GM19397 (cell line): ENCODE measurements around the gene OR2AT4.
"Not testable (repeated sequence)": the region's sequence is repeated elsewhere in the genome, so short reads cannot be mapped to it uniquely, and the experiment has no call there.

Source experiments
- ATAC-seq: cut with Tn5 transposase; IDR thresholded peaks from one replicate; pipeline ENCODE4 v1.9.1; 2021; ENCODE audit warnings: mild to moderate bottlenecking, moderate library complexity; ENCODE audit not compliant: unreplicated experiment

Gene OR2AT4

DNA sequence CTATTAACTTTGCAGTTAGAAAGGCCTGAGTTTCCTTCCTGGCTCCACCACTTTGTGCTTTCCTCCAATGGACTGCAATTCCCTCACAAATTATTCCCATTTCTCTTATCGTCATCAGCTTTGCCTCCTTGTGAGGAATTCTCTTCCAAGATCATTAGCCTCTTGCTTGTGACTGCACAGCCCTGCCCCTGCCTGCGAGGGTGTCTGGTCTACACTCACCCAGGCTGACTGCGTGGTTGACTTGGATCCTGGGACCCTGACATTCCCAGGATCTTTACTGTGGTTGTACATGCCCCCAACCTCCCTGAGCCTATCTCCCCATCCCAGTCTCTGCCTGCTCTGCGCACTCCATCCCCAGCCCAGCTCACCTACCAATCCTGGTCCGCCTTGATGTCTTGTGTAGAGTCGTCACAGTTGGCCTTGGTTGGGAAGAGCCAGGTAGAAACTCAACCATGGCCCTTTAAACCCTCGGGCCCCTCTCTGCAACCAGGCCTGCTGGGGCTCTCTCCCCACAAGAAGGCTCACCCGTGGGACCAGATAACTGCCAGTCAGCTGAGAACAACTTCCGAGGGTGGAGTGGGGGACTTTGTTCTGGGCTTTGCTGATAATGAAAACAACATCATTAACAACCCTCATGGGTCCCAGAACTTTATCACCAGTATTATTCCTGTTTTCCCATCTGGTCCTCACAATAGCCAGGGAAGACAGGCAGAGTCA, at the start of gene OR2AT4:
Gene OR2AT4 (minus strand): TSS at position 421 of the 717 bp plus-strand sequence.
- ATAC-seq: no peak

DNA sequence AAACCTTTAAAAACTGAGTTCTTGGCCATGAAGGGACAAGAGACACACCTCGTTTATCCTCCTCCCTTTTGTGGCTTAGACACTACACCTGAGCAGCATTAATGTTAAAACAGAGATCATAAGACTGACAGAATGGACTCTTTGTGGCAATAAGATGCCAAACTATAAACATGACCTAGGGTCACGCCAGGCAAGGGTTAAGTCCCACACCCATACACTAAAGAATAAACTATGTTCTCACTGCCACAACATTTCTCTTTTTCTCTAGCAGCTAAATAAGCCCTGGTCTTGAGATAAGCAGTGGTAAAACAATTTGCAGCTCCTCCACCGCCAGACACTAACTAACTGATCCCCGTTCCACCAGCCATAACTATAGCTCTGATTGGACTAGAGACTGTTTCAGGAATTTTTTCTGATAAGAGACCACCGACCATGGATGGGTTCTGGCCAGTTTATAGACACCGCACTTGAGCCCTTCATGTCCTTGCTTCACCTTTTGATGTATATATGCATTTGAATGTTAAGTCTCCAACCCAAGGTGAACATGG, 49.4 kb upstream of the OR2AT4 start:
- no peak for ATAC-seq

DNA sequence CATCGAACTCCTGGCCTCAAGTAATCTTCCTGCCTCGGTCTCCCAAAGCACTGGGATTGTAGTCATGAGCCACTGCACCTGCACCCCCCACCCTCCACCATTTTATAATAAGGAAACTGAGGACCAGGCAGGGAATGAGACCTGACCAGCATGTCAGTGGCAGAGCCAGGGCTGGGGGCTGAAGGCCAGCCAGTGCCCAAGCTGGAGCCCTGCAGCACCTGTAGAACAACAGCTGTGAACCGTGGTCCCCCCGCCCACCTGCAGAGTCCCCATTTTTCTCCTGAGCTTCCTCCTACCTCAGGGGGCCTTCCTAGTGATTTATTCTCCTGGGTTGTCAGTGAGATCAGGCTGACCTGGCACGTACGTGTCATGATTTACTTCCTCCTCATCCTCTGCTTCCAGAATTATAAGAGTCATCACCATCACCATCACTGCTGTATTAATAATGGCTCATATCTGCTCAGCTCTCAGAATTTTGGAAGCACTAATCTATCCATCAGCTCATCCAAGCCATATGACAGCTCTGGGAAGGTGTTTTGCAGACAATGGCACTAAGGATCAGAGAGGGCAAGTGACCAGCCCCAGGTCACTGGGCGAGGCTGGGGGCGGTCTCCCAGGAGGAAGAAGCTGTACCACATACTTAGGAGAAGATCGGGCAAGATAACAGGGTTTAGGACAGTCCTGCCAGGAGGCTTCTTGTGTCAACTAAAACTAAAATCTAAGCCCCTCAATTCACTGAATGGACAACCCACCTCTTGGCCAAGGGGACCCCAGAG, 48.7 kb upstream of the OR2AT4 start:
- no peak for ATAC-seq

DNA sequence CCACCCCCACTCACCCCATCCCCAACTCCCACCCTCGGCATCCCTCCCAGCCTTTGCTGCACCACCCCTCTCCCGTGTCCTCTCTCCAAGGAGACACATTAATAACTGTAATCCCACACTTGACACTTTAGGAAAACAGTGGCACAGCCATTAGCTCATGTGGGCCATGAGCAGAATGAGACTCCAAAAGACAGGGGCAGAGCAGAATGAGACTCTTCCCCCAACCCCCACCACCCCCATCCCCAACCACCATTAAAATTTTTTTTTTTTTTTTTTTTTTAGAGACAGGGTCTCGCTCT, 48.0 kb upstream of the OR2AT4 start:
- ATAC-seq: no peak

DNA sequence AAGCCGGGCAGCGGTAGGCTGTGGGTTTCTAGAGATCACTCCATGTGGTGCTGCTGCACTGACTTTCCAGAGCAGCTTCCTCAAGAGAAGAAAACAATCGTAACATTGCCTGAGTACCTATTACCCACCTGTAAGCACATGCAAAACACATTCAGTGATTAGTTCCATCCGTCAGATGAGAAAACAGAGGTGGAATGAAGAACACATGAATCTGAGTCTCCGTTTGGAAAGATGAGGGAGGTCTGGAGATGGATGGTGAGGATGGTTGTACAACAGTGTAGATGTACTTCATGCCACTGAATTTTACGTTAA, 46.7 kb upstream of the OR2AT4 start:
- ATAC-seq: no peak

DNA sequence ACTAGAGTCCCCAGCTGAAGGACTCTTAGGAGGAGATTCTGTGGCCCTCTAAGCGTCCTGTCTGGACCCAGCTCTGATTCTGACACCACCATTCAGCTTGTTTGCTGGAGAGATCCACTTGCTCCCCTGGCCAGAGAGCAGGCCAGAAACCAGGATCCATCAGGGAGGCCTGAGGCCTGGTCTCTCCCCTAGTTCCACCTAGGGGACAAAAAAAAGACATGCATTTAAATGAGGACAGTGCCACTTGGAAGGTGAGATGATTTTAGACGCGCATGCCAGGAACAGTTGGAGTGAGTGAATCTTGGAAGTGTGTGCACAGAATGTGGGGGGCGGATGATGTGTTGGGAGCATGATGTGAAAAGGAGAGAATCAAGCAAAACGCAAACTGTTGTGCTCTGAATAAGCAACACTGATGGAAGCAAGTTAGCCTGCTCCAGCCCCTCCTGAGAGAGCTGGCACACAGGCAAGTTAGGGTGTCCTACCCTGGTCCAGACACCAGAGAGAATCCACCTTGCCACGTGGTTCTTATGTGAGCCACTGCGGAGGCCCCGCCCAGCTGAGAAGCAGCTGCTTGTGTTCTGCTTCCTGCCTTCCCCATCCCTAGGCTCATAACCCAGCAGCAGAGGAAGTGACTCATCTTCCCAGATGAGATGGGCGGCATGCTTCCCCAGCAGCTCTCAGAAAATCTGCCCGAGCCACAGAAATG, 46.2 kb upstream of the OR2AT4 start:
- no peak for ATAC-seq

DNA sequence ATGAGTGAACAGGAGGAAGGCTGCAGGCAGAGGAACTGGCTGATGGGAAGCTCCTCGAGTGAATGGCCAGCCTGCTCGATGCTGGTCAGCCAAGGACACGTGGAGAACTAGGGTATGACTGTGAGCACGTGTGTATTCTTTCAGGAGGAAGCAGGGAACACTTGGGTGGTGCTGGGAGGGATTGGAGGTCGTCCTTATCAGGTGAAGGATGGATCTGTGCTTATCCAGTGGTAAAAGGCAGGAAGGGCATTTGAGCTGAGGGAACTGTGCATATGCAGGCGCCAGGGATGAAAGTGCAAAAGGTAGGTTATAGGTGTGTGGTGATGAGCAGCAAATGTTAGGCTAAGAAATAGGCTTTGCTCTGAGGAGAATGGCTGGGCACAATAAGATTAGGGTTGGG, 44.5 kb upstream of the OR2AT4 start:
- no peak for ATAC-seq

DNA sequence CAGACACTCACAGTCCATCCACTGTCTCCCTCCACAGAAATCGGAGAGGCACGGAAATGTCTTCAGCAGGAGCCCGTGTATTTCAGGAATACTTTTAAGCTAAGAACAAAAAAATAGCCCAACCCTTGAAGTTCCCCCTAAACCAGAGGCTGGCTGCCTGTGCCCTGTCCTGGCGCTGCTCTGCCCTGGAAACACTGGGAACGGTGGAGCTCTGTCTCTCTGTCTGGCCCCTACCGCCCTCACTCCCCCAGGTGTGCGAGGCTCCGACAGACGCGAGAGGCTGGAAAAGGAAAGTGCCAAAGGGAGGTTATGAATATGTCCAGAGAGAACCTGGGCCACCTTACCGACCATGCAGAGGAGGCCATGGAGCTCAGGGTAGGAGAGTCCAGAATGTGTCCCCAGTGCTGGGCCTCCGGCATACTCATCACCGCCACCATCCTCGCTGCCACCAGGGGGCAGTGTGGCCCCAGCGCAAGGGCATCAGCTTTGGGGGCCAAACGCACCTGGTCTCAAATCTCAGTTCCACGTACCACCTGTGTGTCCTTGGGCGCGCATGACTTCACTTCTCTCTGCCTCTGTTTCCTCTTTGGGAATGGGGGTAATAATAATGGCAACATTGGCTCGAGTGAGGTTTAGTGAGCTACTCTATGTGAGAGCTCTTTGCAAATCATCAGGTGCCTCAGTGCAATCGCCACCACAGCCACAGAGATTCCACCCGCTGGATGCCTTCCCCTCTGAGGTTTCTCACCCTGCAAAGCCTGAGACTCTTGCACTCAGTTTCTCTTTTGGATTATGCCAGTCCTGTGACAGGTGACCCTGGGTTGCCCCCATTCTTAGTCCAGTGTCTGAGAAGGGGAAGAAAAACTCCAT, 43.8 kb upstream of the OR2AT4 start:
- no peak for ATAC-seq

DNA sequence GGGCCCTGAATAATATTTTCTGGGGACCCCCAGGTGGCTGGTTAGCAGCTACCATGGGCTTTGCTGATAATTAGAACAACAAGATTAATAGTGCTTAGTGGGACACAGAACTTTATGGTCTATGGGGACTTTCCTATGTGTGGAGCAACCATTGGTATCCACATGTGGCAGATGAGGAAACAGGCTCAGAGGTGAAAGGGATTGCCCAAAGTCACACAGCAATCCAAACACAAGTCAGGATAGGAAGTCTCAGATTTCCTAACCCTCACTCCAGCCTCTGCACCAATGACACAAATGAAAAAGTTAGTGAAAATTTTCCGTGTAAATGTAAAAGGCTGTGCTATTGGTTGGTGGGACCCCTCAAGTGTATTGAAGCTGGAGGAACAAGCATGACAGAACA, 39.0 kb upstream of the OR2AT4 start:
- no peak for ATAC-seq

DNA sequence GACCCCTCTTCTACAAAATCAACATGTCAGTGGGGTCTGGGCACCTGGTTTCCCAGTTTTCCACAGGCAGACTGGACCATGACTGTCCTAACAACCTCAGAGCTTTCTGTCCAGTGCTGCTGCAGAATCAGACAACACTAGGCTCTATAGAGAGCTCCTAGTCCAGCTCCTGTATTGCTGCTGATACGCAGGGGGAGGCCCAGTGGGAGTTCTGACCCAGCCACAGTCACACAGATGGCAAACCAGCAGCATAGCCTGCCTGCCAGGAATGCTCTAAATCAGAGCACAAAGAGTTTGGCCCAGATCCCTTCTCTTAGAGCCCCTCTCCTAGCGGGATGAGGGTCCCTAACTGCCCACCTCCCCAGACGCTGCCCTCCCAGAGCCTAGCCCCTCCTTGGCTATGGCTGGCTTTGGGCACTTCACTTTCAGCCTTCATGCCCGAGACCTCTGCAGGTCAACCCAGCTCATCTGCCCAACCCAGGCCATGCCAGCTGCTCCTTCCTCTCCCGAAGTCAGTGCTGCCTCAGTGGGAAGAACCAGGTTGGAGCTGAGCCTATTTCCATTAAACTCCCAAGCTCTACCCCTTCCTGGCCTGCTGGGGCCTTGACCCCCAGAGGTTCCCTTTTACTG, 38.5 kb upstream of the OR2AT4 start:
- ATAC-seq: no peak

DNA sequence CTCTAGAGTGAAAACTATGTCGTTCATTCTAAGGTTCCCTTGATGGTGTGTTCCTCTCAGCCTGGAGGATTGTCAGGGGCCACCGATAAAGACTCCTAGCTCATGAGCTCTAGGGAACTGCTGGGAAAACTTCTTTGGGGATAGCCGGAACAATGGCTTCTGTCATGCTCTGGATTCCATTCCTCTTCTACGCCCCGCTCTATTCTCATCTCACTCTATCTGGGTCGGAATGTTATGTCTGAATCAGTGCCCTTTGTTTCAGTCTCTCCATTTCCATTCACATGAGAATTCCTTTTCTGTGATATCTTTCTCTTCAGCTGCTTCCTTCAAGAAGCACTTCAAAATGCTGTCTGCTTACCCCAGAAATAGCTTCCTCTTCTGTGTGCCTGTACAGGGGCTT, 37.3 kb upstream of the OR2AT4 start:
- ATAC-seq: no peak

DNA sequence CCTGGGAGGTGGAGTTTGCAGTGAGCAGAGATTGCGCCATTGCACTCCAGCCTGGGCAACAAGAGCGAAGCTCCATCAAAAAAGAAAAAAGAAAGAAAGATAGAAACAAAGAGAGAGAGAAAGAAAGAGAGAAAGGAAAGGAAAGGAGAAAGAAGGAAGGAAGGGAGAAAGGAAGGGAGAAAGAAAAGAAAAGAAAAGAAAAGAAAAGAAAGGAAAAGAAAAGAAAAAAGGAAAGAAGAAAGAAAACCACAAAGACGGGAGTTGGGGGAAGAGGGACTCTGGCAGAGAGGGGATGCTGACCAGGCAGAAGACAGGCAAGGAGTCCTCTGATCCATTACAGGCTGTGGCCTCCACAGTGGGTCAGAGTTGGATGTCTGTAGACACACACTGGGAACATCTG, 35.4 kb upstream of the OR2AT4 start:
- ATAC-seq: no peak

DNA sequence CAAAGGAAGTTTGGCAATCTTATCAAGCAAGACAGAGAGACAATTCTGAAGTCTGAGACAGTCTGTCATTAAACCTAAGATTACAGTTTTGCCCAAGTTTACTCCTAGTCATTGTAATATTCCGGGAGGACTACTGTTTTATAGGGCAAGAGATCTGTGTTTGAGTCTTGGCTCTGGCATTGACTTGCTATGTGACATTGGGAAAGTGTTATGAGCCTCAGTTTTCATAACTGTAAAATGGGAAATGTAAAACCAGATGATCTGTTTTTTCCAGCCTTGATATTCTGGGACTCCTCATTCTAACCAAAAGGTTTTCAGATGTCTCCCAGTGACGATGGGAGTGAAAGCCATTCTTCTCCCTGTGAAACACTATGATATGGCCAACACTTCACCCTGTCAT, 29.9 kb upstream of the OR2AT4 start:
- ATAC-seq: no peak

DNA sequence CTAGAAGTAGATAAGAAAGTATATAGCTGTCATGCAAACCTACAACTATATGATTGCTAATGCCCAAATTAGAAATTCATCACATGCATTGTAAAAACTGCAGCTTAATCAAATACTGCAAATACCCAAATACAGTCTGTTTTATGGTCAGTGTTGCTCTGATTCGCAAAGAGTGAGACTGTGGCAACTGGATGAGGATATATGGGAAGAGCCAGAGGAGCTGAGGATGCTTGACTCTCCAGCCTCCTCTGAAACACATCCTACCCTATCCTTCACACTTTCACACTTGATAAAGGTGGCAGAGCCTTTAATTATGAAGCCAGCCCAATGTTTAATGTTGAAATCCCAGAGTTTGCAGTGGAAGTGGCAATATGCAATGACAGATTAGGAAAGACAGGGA, 21.9 kb upstream of the OR2AT4 start:
- no peak for ATAC-seq

DNA sequence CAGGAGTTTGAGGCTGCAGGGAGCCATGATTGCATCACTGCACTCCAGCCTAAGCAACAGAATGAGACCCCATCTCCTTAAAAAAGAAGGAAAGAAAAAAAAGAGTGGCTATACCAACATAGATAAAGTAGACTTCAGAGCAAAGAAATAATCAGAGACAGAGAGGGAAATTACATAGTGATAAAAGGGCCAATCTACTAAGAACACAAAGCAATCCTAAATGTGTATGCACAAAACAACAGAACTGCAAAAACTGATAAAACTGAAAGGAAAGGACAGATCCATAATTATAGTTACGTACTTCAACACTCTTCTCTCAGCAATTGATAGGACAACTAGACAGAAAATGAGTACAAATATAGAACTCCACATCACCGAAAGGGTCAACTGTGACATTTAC, 17.8 kb upstream of the OR2AT4 start:
- ATAC-seq: no peak

DNA sequence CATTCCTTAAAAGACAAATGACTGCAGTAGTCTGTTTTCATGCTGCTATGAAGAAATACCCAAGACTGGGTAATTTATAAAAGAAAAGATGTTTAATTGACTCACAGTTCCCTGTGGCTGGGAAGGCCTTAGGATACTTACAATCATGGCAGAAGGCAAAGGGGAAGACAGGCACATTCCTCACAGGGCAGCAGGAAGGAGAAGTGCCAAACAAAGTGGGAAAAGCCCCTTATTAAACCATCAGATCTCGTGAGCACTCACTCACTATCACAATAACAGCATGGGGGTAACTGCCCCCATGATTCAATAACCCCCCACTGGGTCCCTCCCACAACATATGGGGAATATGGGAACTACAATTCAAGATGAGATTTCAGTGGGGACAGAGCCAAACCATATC, 16.4 kb upstream of the OR2AT4 start:
- no peak for ATAC-seq

DNA sequence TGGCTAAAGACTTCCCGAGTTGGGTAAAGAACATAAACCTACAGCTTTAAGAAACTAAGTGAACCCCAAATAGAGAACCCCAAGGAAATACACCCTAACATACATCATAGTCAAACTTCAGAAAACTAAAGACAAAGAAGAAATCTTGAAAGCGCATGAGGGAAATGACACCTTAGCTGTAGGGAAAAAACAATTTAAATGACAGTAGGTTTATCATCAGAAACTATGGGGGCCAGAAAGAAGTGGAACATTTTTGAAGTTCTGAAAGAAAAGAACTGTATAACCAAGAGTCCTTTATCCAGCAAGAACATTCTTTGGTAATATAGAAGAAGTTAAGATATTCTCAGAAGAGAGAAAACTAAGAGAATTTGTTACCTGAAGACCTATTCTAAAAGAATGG, 15.5 kb upstream of the OR2AT4 start:
- ATAC-seq: no peak

DNA sequence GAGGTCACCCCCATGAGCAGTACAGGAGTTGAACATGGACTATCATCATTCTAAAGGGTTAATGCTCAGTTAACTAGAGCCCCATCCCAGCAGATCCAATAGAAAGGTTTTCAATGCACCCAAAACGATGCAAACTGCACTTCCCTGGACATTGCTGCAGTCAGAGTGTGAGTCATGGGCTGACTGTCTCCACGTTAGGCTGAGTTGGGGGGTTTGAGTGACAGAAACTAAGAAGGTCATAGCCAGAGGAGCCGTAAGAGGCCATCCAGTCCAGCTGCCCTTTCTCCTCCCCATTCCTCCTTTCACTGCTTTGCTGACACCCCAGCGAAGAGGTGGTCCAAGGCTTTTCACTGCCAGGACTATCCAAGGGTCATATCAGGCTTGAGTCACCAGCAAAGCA, 10.5 kb upstream of the OR2AT4 start:
- ATAC-seq: no peak

DNA sequence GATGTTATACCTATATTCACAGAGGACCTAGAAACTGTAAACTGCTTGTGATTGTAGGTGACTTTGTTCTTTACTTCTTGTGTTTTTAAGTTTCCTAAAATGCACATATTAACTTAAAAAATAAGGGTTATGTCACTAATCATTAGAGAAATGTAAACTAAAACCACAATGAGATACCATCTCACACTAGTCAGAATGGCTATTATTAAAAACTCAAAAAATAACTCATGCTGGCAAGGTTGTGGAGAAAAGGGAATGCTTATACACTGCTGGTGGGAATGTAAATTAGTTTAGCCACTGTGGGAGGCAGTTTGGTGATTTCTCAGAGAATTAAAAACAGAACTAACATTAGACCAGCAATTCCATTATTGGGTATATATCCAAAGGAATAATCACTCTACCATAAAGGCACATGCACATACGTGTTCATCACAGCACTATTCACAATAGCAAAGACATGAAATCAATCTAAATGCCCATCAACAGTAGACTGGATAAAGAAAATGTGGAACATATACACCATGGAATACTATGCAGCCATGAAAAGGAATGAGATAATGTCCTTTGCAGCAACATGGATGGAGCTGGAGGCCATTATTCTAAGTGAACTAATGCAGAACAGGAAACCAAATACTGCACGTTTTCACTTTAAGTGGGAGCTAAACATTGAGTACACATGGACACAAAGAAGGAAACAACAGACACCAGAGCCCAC, 9.4 kb upstream of the OR2AT4 start:
- not testable (repeated sequence) for ATAC-seq

DNA sequence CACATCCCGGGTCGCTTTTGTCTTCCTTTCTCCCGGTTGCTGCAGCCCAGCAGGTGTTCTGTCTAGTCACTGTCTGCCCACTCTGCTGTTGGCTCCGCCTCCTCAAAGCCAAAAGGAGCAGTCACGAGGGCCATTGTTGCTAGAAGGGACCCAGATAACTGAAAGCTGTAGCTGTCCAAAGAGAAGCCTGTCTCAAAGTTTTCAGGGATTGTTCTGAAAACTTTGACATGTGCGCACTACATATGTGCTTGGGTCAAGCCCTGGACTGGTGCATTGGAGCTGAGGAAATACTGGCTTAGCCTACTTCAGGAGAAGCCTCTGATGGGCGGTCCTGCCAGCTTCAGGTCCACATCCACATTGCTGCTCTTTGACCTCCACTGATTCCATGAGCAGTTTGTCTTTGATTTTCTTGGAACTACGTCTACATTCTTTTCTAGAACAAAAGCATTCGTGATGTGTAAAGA, 8.8 kb upstream of the OR2AT4 start:
- no peak for ATAC-seq
